Mammary epithelial cell (primary cell): ENCODE measurements around the gene MAD1L1.

Experiments used
- CTCF ChIP-seq, 2 donors: IDR thresholded peaks in 1 of 2; conservative IDR thresholded peaks in 1 of 2; 2 replicates each; pipeline ENCODE4 v1.5.1; 2011 to 2012; ENCODE audit warnings: inconsistent platforms in 2 of 2, low read length in 2 of 2, mild to moderate bottlenecking in 2 of 2, control low read depth in 1 of 2, low read depth in 1 of 2; ENCODE audit not compliant: insufficient read depth in 1 of 2; ENCODE audit errors: extremely low read depth in 1 of 2
- EZH2 ChIP-seq: IDR thresholded peaks from 2 replicates; pipeline ENCODE4 v1.6.1; 2012; ENCODE audit warnings: low read length, inconsistent platforms, borderline replicate concordance

- TF ChIP-seq CTCF (conservative IDR thresholded peaks at IDR 0.05 in 1 of 2, IDR thresholded peaks at IDR 0.05 in 1 of 2; ENCODE audit: extremely low read depth in 1 of 2, insufficient read depth in 1 of 2, low read depth in 1 of 2, low read length in 2 of 2) (no peak), EZH2 (no peak)
Measured at GRCh38 chr7:1846331-1847065, 386.2 kb downstream of the MAD1L1 start.
